Measurements from ENCODE around the gene GTF3A. TPM values are rescaled to one million over a fixed set of nuclear protein-coding genes. Genes with fewer than 3 reads are reported as not detected.

GTF3A gene
- total RNA-seq, 1 experiment from 2014 or later = 88.7 TPM

DNA sequence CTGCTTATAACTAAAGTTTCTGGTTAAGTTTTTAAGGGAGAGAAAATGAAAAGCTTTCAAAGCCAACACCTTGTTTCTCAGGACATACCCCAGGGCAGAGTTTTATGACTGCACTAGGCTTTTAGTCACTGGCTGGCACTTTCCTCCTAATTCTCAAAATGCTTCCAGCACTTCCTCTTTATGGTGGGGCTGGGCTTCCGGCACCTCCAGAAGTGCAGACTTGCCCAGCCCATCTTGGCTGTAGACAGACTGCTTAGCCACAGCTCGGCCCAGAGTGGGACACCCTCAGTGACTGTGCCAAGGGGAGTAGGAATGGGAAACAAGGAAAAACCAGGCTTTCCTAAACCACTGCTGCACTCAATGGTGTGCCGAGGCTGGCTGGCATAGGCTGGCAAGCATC is 23.2 kb upstream of the GTF3A start:
- ChIA-PET POLR2A (no interaction called here), CTCF (no interaction called here)
- no peak overlapping the region for H3K4me3 Mint-ChIP-seq
- DNase-seq (ENCODE audit: low spot score) = no peak
- H3K27ac Mint-ChIP-seq = no peak overlapping the region
- TF ChIP-seq, protein P1, sequence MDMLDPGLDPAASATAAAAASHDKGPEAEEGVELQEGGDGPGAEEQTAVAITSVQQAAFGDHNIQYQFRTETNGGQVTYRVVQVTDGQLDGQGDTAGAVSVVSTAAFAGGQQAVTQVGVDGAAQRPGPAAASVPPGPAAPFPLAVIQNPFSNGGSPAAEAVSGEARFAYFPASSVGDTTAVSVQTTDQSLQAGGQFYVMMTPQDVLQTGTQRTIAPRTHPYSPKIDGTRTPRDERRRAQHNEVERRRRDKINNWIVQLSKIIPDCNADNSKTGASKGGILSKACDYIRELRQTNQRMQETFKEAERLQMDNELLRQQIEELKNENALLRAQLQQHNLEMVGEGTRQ (CRISPR knock-in tag; IDR thresholded peaks at IDR 0.05) = no peak
- TF ChIP-seq, protein P2, sequence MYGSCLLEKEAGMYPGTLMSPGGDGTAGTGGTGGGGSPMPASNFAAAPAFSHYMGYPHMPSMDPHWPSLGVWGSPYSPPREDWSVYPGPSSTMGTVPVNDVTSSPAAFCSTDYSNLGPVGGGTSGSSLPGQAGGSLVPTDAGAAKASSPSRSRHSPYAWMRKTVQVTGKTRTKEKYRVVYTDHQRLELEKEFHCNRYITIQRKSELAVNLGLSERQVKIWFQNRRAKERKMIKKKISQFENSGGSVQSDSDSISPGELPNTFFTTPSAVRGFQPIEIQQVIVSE (CRISPR knock-in tag; IDR thresholded peaks at IDR 0.05; ENCODE audit: borderline replicate concordance) = no peak
- TF ChIP-seq NFATC4 (CRISPR knock-in tag; IDR thresholded peaks at IDR 0.05) = no peak
- no peak for TF ChIP-seq RORB (CRISPR knock-in tag; IDR thresholded peaks at IDR 0.05)
- TF ChIP-seq, protein P3, sequence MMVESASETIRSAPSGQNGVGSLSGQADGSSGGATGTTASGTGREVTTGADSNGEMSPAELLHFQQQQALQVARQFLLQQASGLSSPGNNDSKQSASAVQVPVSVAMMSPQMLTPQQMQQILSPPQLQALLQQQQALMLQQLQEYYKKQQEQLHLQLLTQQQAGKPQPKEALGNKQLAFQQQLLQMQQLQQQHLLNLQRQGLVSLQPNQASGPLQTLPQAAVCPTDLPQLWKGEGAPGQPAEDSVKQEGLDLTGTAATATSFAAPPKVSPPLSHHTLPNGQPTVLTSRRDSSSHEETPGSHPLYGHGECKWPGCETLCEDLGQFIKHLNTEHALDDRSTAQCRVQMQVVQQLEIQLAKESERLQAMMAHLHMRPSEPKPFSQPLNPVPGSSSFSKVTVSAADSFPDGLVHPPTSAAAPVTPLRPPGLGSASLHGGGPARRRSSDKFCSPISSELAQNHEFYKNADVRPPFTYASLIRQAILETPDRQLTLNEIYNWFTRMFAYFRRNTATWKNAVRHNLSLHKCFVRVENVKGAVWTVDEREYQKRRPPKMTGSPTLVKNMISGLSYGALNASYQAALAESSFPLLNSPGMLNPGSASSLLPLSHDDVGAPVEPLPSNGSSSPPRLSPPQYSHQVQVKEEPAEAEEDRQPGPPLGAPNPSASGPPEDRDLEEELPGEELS (CRISPR knock-in tag; IDR thresholded peaks at IDR 0.05) = no peak
- TF ChIP-seq, protein P4, sequence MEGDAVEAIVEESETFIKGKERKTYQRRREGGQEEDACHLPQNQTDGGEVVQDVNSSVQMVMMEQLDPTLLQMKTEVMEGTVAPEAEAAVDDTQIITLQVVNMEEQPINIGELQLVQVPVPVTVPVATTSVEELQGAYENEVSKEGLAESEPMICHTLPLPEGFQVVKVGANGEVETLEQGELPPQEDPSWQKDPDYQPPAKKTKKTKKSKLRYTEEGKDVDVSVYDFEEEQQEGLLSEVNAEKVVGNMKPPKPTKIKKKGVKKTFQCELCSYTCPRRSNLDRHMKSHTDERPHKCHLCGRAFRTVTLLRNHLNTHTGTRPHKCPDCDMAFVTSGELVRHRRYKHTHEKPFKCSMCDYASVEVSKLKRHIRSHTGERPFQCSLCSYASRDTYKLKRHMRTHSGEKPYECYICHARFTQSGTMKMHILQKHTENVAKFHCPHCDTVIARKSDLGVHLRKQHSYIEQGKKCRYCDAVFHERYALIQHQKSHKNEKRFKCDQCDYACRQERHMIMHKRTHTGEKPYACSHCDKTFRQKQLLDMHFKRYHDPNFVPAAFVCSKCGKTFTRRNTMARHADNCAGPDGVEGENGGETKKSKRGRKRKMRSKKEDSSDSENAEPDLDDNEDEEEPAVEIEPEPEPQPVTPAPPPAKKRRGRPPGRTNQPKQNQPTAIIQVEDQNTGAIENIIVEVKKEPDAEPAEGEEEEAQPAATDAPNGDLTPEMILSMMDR (IDR thresholded peaks at IDR 0.05) = no peak
- TF ChIP-seq, protein P5, sequence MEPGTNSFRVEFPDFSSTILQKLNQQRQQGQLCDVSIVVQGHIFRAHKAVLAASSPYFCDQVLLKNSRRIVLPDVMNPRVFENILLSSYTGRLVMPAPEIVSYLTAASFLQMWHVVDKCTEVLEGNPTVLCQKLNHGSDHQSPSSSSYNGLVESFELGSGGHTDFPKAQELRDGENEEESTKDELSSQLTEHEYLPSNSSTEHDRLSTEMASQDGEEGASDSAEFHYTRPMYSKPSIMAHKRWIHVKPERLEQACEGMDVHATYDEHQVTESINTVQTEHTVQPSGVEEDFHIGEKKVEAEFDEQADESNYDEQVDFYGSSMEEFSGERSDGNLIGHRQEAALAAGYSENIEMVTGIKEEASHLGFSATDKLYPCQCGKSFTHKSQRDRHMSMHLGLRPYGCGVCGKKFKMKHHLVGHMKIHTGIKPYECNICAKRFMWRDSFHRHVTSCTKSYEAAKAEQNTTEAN (CRISPR knock-in tag; IDR thresholded peaks at IDR 0.05) = no peak
- TF ChIP-seq ZNF232 (CRISPR knock-in tag; IDR thresholded peaks at IDR 0.05) = no peak
- TF ChIP-seq, protein P6, sequence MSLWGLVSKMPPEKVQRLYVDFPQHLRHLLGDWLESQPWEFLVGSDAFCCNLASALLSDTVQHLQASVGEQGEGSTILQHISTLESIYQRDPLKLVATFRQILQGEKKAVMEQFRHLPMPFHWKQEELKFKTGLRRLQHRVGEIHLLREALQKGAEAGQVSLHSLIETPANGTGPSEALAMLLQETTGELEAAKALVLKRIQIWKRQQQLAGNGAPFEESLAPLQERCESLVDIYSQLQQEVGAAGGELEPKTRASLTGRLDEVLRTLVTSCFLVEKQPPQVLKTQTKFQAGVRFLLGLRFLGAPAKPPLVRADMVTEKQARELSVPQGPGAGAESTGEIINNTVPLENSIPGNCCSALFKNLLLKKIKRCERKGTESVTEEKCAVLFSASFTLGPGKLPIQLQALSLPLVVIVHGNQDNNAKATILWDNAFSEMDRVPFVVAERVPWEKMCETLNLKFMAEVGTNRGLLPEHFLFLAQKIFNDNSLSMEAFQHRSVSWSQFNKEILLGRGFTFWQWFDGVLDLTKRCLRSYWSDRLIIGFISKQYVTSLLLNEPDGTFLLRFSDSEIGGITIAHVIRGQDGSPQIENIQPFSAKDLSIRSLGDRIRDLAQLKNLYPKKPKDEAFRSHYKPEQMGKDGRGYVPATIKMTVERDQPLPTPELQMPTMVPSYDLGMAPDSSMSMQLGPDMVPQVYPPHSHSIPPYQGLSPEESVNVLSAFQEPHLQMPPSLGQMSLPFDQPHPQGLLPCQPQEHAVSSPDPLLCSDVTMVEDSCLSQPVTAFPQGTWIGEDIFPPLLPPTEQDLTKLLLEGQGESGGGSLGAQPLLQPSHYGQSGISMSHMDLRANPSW (CRISPR knock-in tag; conservative IDR thresholded peaks at IDR 0.05; ENCODE audit: low read depth) = no peak
- TF ChIP-seq KAT7 (CRISPR knock-in tag; IDR thresholded peaks at IDR 0.05; ENCODE audit: borderline replicate concordance) = no peak
- peaks cover 18% of the 10 kb centered on the region for H3K4me1 Mint-ChIP-seq
- ATAC-seq = no peak
- H3K36me3 Mint-ChIP-seq = peaks cover 5% of the 10 kb centered on the region; the same call in 1 of the 2 replicates
- H3K27me3 Mint-ChIP-seq (ENCODE audit: low read depth) = no peaks in the 10 kb centered on the region
- peaks cover 8% of the 10 kb centered on the region for H3K9me3 Mint-ChIP-seq

DNA sequence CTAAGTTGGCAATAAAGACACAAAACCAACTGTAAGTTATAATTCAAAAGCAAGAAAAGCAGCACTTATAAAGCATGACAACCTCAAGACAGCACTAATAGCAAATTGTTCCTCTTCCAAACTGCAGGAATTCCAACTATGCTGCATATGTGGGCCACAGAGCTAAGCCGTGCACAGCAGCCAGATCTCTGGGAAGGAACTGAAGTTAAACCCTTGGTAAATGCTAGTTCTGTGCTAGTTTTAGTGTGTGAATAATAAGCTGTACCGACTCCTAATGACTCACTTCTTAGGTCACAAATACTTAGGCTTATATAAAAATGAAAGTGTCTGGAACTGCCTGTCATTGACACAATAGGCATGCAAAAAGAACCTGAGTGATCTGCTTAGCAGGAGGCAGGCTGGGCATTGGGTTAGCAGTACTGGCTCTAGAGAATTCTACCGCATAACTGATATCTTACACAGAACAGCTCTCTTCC is 21.2 kb upstream of the GTF3A start:
- no peak for DNase-seq (ENCODE audit: low spot score)
- ChIA-PET CTCF (interaction anchor here (0.6 to 1.8 kb wide), 6 partner anchors 14 to 457 kb away, joined by 3 to 18 read pairs (median 6); no protein-coding TSS in a partner anchor), POLR2A (interaction anchor here (0.8 kb wide), 1 partner anchor 81 kb away, joined by 5 read pairs; no protein-coding TSS in a partner anchor)
- Mint-ChIP-seq H3K4me3 (no peak overlapping the region), H3K36me3 (peaks cover 5% of the 10 kb centered on the region; the same call in 1 of the 2 replicates), H3K27me3 (ENCODE audit: low read depth) (no peaks in the 10 kb centered on the region), H3K27ac (peak overlapping the region; percentile 46), H3K9me3 (peaks cover 8% of the 10 kb centered on the region), H3K4me1 (peaks cover 18% of the 10 kb centered on the region)
- TF ChIP-seq, protein P4 (IDR thresholded peaks at IDR 0.05) = no peak
- TF ChIP-seq ELF4 (CRISPR knock-in tag; IDR thresholded peaks at IDR 0.05; ENCODE audit: low read depth) (no peak), SMAD4 (CRISPR knock-in tag; IDR thresholded peaks at IDR 0.05) (no peak), NR3C1 (CRISPR knock-in tag; conservative IDR thresholded peaks at IDR 0.05; ENCODE audit: low read depth) (no peak)
- TF ChIP-seq, protein P5 (CRISPR knock-in tag; IDR thresholded peaks at IDR 0.05) = no peak
- ATAC-seq = peak; percentile 79

Data from WTC11 (cell line).